NCI-H446 treated with DMSO at 0.1 percent for 48 hours (cell line): ENCODE measurements around the gene PRM3.

Source experiments
- DNase-seq: peaks from one replicate; lab custom pipeline; 2025; lab: John Stamatoyannopoulos, UW

PRM3 gene

GRCh38 chr16:11280616-11281522 lies 7.4 kb upstream of the PRM3 start, which contains the start of gene PRM1:
PRM1 (minus strand) TSS chr16:11281330; CDS start chr16:11281238, 92 bp downstream.
- DNase-seq: no peak

- no peak for DNase-seq
Observed at GRCh38 chr16:11278681-11279628, 5.5 kb upstream of the PRM3 start.

- DNase-seq: no peak
Observed at GRCh38 chr16:11277607-11278337, 4.3 kb upstream of the PRM3 start.

- no peak for DNase-seq
Observed at GRCh38 chr16:11276896-11277593, 3.6 kb upstream of the PRM3 start.

- no peak for DNase-seq
Observed at GRCh38 chr16:11276143-11276895, 2.9 kb upstream of the PRM3 start, which contains the start of gene PRM2. PRM2 (minus strand) TSS chr16:11276480; CDS start chr16:11276370, 110 bp downstream.

- DNase-seq: no peak
Observed at GRCh38 chr16:11274964-11275363, 1.5 kb upstream of the PRM3 start.

GRCh38 chr16:11273721-11274324 lies 394 bp upstream of the PRM3 start:
- DNase-seq: no peak

GRCh38 chr16:11272484-11272883 lies 945 bp downstream of the PRM3 start:
- no peak for DNase-seq

GRCh38 chr16:11271610-11272009 lies 1.8 kb downstream of the PRM3 start:
- DNase-seq: no peak

- no peak for DNase-seq
Observed at GRCh38 chr16:11270602-11271162, 2.7 kb downstream of the PRM3 start.

GRCh38 chr16:11268921-11269375 lies 4.5 kb downstream of the PRM3 start, which contains the start of gene TNP2:
TNP2 (minus strand) TSS chr16:11269325; CDS start chr16:11269262, 63 bp downstream.
- no peak for DNase-seq

- DNase-seq: no peak
Observed at GRCh38 chr16:11265124-11265523, 8.3 kb downstream of the PRM3 start.

GRCh38 chr16:11264155-11264832 lies 9.1 kb downstream of the PRM3 start:
- DNase-seq: no peak

- no peak for DNase-seq
Observed at GRCh38 chr16:11263737-11264136, 9.7 kb downstream of the PRM3 start.

- DNase-seq: no peak
Observed at GRCh38 chr16:11262915-11263314, 10.5 kb downstream of the PRM3 start.

GRCh38 chr16:11260596-11260966 lies 12.8 kb downstream of the PRM3 start:
- DNase-seq: no peak

GRCh38 chr16:11259655-11260595 lies 13.5 kb downstream of the PRM3 start:
- no peak for DNase-seq
